Coronary artery (tissue), 2 donors: ENCODE measurements around the gene APOBEC3H.
"Not testable (repeated sequence)": the region's sequence is repeated elsewhere in the genome, so short reads cannot be mapped to it uniquely, and the experiment has no call there.

ENCODE experiments used
- DNase-seq: peaks from one replicate; pipeline ENCODE4 v3.0.0-alpha.2; 2017; ENCODE audit warnings: low spot score
- H3K27ac ChIP-seq, 2 donors: fragments of 200-600 bp; sonication (generic); one replicate each; pipeline ENCODE4 v1.5.1; 2016 to 2019
- H3K4me3 ChIP-seq: fragments of 200-600 bp; sonication (generic); 2 replicates; pipeline ENCODE4 v1.5.1; 2016; ENCODE audit warnings: mild to moderate bottlenecking, moderate library complexity
- TF ChIP-seq, protein P1 (sequence below): fragments of 200-600 bp; sonication (generic); IDR thresholded peaks from one replicate; pipeline ENCODE4 v1.5.1; 2019; ENCODE audit warnings: antibody characterized with exemption

The APOBEC3H gene

GRCh38 chr22:39070186-39070585, 26.9 kb upstream of the APOBEC3H start:
- H3K27ac ChIP-seq = no peak overlapping the region
- no peak for DNase-seq
- H3K4me3 ChIP-seq = no peak overlapping the region
- TF ChIP-seq, protein P1, sequence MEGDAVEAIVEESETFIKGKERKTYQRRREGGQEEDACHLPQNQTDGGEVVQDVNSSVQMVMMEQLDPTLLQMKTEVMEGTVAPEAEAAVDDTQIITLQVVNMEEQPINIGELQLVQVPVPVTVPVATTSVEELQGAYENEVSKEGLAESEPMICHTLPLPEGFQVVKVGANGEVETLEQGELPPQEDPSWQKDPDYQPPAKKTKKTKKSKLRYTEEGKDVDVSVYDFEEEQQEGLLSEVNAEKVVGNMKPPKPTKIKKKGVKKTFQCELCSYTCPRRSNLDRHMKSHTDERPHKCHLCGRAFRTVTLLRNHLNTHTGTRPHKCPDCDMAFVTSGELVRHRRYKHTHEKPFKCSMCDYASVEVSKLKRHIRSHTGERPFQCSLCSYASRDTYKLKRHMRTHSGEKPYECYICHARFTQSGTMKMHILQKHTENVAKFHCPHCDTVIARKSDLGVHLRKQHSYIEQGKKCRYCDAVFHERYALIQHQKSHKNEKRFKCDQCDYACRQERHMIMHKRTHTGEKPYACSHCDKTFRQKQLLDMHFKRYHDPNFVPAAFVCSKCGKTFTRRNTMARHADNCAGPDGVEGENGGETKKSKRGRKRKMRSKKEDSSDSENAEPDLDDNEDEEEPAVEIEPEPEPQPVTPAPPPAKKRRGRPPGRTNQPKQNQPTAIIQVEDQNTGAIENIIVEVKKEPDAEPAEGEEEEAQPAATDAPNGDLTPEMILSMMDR = no peak

DNA sequence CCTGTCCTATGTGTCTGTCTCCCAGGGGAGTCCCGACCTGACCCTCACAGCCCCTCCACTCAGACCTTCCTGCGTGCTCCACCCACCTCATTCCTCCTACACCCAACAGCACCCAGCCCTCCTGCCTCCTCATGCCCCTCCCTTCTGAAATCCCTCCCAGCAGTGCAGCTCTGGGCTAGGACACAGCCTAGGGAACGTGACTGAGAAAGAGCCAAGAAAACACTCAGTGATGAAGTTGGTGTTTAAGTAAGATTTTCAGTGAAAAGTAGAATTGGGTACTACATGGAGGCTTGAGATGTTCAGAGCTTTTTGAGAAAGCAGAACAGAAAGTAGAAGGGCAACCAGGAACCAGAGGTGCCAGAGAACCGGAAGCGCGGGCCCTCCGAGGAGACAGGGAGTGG, 24.5 kb upstream of the APOBEC3H start:
- H3K4me3 ChIP-seq, DNase-seq, H3K27ac ChIP-seq: not testable (repeated sequence)

DNA sequence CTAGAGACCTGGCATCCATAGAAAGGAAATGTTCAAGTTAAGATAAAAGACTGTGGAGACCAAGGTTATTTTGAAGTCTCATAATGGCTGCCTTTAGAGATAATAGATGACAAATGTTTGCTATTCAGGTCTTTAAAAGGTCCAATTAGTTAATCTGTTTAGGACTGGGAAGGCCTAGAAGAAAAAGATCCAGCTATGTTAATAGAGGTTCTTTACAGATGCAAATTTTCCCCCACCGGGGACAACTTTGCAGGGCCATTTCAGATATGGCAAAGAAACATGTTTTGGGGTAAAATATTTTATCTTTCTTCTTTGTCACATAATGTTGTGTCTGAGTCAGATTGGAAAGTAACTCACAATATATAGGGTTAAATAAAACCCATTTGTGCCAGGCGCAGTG, 23.1 kb upstream of the APOBEC3H start:
- H3K4me3 ChIP-seq = no peak overlapping the region
- no peak overlapping the region for H3K27ac ChIP-seq
- TF ChIP-seq, protein P1 = no peak
- DNase-seq = no peak

DNA sequence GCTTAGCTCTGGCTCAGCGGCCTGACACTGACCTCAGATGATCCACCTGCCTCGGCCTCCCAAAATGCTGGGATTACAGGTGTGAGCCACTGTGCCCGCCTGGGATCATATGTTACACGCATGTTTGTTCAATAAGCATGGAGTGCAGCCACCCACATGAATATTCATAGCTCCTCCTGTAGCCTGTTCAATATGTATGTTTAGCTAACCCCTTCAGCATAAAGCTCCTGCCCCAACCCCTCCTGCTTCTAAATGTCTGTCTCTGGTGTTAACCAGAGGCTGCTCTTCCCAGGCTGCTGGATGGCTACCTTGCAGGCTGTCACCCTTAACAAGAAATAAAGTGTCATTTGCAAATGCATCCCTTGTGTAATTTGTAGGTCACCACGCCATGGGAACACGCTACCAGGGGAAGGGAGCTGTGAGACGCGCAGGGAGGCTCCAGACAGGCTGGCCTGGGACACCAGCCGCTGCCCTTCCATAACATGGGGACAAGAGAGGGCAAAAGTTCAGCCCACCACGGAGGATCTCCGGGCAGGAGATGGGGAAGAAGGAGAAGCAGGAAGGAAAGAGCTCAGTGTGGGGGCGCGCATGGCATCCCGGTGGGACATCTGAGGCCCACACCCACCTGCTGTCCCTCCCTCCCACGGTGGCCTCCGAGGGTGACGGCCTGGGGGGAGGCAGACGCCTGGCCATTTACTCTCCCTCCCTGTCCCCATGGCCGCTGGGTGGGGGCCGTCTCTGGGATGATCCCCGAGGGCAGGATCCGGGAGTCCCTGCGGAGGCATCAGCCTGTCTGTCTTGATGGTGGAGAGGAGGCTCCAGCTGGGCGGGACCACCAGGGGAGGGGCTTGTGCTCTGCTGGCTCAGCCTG, 20.7 kb upstream of the APOBEC3H start:
- DNase-seq = not testable (repeated sequence)
- peak overlapping the region in 1 of 2 donors; percentile 87 for H3K27ac ChIP-seq
- peak overlapping the region; percentile 79 for H3K4me3 ChIP-seq

DNA sequence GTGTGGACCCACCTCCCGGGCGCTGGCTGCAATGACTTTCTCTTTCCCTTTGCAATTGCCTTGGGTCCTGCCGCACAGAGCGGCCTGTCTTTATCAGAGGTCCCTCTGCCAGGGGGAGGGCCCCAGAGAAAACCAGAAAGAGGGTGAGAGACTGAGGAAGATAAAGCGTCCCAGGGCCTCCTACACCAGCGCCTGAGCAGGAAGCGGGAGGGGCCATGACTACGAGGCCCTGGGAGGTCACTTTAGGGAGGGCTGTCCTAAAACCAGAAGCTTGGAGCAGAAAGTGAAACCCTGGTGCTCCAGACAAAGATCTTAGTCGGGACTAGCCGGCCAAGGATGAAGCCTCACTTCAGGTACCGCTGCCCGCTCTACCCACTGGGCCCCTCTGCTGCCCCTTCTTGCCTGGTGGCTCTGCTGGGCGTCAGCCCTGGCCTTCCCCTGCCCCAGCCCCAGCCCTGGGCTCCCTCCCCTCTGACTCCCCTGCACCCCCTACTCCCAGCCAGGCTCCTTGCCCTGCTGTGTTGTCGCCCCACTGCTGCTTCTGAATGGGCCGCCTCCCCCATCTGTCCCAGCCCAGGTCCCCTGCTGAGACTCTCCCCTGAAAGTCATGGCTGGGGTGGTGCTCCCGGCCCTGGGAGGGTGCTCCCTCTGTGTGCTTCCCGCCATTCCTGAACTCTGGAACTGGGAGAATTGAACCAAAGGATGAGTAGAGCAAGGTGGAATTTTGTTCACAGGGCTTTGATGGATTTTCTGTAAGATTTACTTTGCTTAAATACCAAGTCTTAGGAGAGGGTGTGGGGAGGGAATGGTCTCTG, 19.8 kb upstream of the APOBEC3H start, which contains the start of gene APOBEC3G:
TSS of gene APOBEC3G (plus strand) at position 250 of the 815 bp plus-strand sequence. CDS start at position 337, 87 bp downstream.
- Histone ChIP-seq H3K4me3 (peak within 1 kb of the TSS; percentile 79), H3K27ac (peak within 1 kb of the TSS; percentile 74 to 87)
- DNase-seq = not testable (repeated sequence)

GRCh38 chr22:39077912-39078311, 19.1 kb upstream of the APOBEC3H start:
- not testable (repeated sequence) for DNase-seq
- Histone ChIP-seq H3K4me3 (peak overlapping the region; percentile 79), H3K27ac (peak overlapping the region in 1 of 2 donors; percentile 87)

DNA sequence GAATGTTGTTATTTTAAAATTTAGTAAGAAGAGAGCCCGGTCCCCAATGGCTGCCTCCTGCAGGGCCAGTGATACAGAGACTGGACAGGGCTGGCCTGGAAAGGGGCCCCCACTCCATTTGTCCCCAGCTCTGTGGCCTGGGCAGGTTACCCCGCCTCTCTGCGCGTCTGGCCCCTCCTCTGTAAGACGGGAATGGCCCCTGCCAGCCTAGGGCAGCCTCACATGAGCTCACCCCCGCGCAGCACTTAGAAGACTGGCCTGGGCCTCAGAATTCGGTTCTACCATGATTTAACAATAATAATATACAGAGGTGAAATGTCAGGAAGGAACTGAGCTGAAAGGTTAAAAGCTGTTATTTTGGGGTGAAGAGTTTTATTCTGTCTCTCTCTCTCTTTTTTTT, 18.7 kb upstream of the APOBEC3H start:
- H3K4me3 ChIP-seq = no peak overlapping the region
- DNase-seq = no peak

DNA sequence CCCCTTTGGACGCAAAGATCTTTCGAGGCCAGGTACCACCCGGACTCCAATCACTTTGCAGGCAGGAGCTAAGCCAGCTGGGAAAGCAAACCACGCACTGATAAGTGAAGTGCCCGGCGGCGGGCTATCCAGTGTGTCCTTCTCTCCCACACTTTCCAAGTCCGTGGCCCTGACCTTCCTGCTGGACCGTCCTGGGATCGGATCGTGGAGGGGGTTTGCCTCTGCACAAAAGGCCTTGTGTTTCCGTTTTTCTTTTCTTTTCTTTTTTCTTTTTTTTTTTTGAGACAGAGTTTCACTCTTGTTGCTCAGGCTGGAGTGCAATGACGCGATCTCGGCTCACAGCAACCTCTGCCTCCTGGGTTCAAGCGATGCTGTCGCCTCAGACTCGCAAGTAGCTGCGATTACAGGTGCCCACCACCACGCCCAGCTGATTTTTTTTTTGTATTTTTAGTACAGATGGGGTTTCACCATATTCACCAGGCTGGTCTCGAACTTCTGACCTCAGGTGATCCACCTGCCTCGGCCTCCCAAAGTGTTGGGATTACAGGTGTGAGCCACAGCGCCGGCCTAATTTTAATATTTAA, 17.9 kb upstream of the APOBEC3H start:
- DNase-seq, H3K27ac ChIP-seq, H3K4me3 ChIP-seq: not testable (repeated sequence)

More for the DNA sequence above, 18.7 kb upstream of the APOBEC3H start:
- H3K27ac ChIP-seq = no peak overlapping the region
- TF ChIP-seq, protein P1 = no peak

DNA sequence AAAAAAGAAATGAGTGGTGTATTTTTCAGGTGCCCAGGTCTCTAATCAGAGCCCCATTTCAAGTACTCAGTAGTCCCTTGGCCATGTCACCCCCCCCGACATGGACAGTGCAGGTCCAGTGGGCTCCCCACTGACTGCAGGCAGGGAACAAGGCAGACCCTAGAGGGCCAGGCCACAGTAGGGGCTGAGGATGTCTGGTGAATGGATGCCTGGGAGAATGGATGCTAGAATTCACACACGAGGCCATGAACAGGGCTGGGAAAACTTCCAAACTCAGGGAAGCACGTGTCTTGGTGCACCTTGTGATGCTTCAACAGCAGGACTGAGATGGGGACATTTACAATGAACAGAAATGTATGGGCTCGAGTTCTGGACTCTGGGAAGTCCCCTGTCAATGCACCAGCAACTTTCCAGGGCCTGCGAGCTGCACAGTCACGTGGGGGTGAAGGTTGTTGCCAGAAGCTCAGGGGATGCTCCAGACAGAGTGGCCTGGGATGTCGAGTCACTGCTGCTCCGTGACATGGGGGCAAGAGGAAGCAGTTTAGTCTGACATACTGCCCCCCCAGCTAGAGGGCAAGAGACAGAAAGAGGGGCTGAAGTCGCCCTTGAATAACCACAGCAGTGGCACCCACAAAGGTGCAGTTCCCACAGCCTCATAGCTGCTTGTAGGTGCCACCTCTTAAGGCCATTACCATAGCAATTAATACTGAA, 16.8 kb upstream of the APOBEC3H start:
- H3K4me3 ChIP-seq = no peak overlapping the region
- H3K27ac ChIP-seq = no peak overlapping the region
- DNase-seq = no peak
- TF ChIP-seq, protein P1 = no peak
